SJSA1 (cell line): Measurements from ENCODE around the gene DTX4. TPM values are rescaled to one million over a fixed set of nuclear protein-coding genes. Genes with fewer than 3 reads are reported as not detected.
A peak's percentile ranks its signal among the peaks of the same experiment; 100 is the strongest.

Experiments used
- DNase-seq, 2 experiments: peaks; one replicate each; pipeline ENCODE4 v3.0.0-alpha.2; 2015 to 2020; ENCODE audit warnings: low spot score in 2 of 2, low read depth in 1 of 2
- H3K27ac ChIP-seq: fragments of 250-450 bp; sonication (Bioruptor Pico); 2 replicates; pipeline ENCODE4 v1.5.1; 2020; ENCODE audit warnings: mild to moderate bottlenecking, moderate library complexity
- H3K27me3 ChIP-seq: fragments of 250-450 bp; sonication (Bioruptor Pico); replicated peaks from 2 replicates; pipeline ENCODE4 v1.5.1; 2020; ENCODE audit warnings: mild to moderate bottlenecking, moderate library complexity
- H3K36me3 ChIP-seq: fragments of 250-450 bp; sonication (Bioruptor Pico); 2 replicates; pipeline ENCODE4 v1.5.1; 2020; ENCODE audit warnings: mild to moderate bottlenecking
- H3K4me1 ChIP-seq: fragments of 250-450 bp; sonication (Bioruptor Pico); replicated peaks from 2 replicates; pipeline ENCODE4 v1.6.1; 2021; ENCODE audit warnings: mild to moderate bottlenecking
- H3K4me3 ChIP-seq: fragments of 250-450 bp; sonication (Bioruptor Pico); 2 replicates; pipeline ENCODE4 v1.5.1; 2020; ENCODE audit warnings: mild to moderate bottlenecking
- H3K9me3 ChIP-seq: fragments of 250-450 bp; sonication (Bioruptor Pico); replicated peaks from 2 replicates; pipeline ENCODE4 v1.5.1; 2020; ENCODE audit warnings: mild to moderate bottlenecking
- total RNA-seq: library from RNA; depleted of rRNA; stranded (reverse); fragments of >200 nt; shearing (Covaris generic); gene quantifications from 2 replicates; pipeline ENCODE4 v1.2.3, GENCODE V29; 2014; rRNA removed

Gene DTX4
- total RNA-seq, 1 experiment from 2014 or later = 7.6 TPM

DNA sequence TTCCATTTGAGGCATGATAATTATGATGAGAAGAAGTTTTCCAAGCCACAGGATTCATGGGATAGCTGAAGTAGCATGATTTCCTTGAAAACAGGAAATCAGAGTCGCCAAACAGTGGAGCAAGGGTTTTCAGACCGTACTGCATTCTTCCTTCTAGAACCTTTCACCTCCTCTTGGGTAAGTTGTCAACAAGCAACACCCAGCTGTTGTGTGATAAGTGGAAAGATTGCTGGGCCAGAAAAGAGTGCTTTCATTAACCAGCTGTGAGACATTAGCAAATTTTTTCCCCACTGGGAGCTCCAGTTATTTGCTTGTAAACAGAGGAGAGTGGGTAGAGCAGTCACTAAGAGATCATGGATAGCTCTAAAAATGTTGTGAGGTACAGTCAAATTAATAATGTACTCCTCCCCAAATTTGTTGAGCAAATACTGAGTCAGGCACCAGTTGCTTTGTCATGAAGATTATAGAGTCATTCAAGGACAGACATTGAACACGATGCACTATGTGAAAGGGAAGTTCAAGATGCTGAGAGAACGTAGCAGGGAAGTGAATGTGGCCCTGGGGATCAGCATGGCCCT lies 52.5 kb downstream of the DTX4 start:
- no peak overlapping the region for H3K27ac ChIP-seq
- no peak for DNase-seq
- H3K4me1 ChIP-seq = peaks cover 36% of the 10 kb centered on the region

GRCh38 chr11:59225017-59225416 lies 53.1 kb downstream of the DTX4 start:
- no peak for DNase-seq
- Histone ChIP-seq H3K27ac (no peak overlapping the region), H3K27me3 (no peaks in the 10 kb centered on the region), H3K36me3 (no peaks in the 10 kb centered on the region), H3K4me3 (no peak overlapping the region), H3K4me1 (peaks cover 36% of the 10 kb centered on the region), H3K9me3 (no peaks in the 10 kb centered on the region)

More for the DNA sequence above, 52.5 kb downstream of the DTX4 start:
- no peaks in the 10 kb centered on the region for H3K9me3 ChIP-seq
- no peaks in the 10 kb centered on the region for H3K27me3 ChIP-seq
- no peak overlapping the region for H3K4me3 ChIP-seq
- no peaks in the 10 kb centered on the region for H3K36me3 ChIP-seq

DNA sequence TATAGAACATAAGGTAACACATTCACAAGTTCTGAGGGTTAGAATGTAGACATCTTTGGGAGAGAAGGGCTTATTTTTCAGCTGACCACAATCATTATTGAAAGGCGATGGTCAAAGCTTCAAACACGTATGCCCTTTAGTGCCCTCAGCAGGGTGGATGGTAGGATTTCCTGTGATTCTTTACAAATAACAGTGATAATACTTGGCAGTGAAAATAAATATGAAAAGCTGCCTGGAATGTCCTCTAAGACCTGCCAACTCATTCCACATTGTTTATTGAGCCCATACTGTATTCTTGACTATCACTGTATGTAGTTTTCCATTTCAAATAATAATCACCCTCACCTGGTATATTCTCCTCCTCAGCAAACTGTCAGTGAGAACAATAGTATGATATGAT lies 54.5 kb downstream of the DTX4 start:
- H3K4me1 ChIP-seq = peaks cover 27% of the 10 kb centered on the region
- no peaks in the 10 kb centered on the region for H3K36me3 ChIP-seq
- no peaks in the 10 kb centered on the region for H3K9me3 ChIP-seq
- DNase-seq = no peak
- no peaks in the 10 kb centered on the region for H3K27me3 ChIP-seq
- no peak overlapping the region for H3K4me3 ChIP-seq
- H3K27ac ChIP-seq = no peak overlapping the region

GRCh38 chr11:59240322-59240721 lies 68.4 kb downstream of the DTX4 start:
- peaks cover 17% of the 10 kb centered on the region for H3K4me1 ChIP-seq
- H3K36me3 ChIP-seq = no peaks in the 10 kb centered on the region
- no peak for DNase-seq
- no peaks in the 10 kb centered on the region for H3K27me3 ChIP-seq
- H3K4me3 ChIP-seq = no peak overlapping the region
- H3K27ac ChIP-seq = no peak overlapping the region
- H3K9me3 ChIP-seq = no peaks in the 10 kb centered on the region

DNA sequence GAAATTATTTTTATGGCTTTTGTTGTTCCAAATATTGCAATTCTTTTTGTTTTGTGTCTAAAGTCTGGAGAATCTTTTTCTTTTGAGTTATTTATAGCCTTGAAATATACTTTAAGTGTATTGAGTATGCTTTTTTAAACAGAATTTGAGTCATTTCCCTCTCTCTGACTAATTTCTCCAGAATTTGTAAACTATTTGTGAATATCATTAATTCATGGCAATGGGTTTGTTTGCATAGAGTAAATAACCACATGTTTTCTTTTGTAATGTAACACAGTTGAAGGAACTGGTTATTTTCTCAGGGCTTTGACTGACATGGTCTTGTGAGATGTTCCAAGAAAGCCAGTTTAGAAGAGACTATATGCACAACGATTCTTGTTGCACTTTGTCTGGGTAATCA lies 71.7 kb downstream of the DTX4 start:
- H3K27ac ChIP-seq = peak overlapping the region; percentile 50

GRCh38 chr11:59247531-59248227 lies 75.7 kb downstream of the DTX4 start:
- H3K36me3 ChIP-seq = no peaks in the 10 kb centered on the region
- no peaks in the 10 kb centered on the region for H3K9me3 ChIP-seq
- no peak overlapping the region for H3K27ac ChIP-seq
- DNase-seq = peak; percentile 65 to 70
- H3K4me1 ChIP-seq = peaks cover 42% of the 10 kb centered on the region
- H3K4me3 ChIP-seq = no peak overlapping the region
- H3K27me3 ChIP-seq = no peaks in the 10 kb centered on the region

More for the DNA sequence above, 71.7 kb downstream of the DTX4 start:
- Histone ChIP-seq H3K4me3 (no peak overlapping the region), H3K36me3 (no peaks in the 10 kb centered on the region), H3K4me1 (peaks cover 36% of the 10 kb centered on the region), H3K27me3 (no peaks in the 10 kb centered on the region), H3K9me3 (no peaks in the 10 kb centered on the region)
- DNase-seq = peak in 1 of 2 experiments; percentile 54

DNA sequence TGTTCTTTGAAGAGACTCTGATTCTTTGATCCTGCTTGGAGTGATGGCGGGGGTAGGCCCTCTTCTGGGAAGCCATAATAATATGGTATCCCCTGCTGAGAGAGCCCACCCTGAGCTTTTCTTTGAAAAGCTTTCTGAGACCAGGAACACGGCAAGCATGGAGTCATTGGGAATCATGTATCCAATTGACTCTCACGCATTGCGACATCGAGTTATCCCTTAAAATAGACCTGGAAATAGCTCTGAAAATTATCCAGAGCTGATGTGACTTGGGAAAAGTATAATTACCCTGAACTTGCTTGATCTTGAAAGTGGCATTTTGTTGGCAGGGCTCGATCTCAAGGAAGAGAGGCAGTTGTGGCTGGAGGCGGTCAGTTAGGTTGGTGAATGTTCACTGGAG lies 77.6 kb downstream of the DTX4 start:
- no peaks in the 10 kb centered on the region for H3K36me3 ChIP-seq
- DNase-seq = no peak

GRCh38 chr11:59253001-59253400 lies 81.1 kb downstream of the DTX4 start:
- Histone ChIP-seq H3K4me1 (peaks cover 13% of the 10 kb centered on the region), H3K27me3 (no peaks in the 10 kb centered on the region)

More for the DNA sequence above, 77.6 kb downstream of the DTX4 start:
- no peak overlapping the region for H3K4me3 ChIP-seq
- H3K27me3 ChIP-seq = no peaks in the 10 kb centered on the region
- H3K9me3 ChIP-seq = no peaks in the 10 kb centered on the region
- no peak overlapping the region for H3K27ac ChIP-seq
- peaks cover 27% of the 10 kb centered on the region for H3K4me1 ChIP-seq

DNA sequence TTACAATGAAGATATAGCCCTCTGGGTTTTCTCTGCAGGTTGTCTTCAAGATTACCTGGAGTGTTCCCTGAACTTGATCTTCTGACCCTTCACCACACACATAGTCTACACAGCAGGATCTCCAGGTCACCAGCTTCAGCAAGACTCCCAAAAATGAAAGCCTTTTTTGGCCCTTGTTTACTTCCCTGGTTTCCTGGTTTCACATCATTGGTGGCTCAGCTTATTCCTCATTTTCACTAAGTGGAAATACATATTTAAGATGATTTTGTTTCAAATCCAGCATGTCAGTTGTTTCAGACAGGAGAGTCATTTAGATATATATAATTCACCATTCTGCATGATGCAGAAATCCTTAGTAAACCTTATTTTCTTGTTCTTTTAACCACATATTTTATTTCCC lies 82.4 kb downstream of the DTX4 start:
- no peaks in the 10 kb centered on the region for H3K36me3 ChIP-seq
- no peaks in the 10 kb centered on the region for H3K9me3 ChIP-seq
- H3K4me1 ChIP-seq = no peaks in the 10 kb centered on the region; the same call in 1 of the 2 replicates
- H3K4me3 ChIP-seq = no peak overlapping the region
- no peak overlapping the region for H3K27ac ChIP-seq
- no peak for DNase-seq
- no peaks in the 10 kb centered on the region for H3K27me3 ChIP-seq

More at GRCh38 chr11:59253001-59253400, 81.1 kb downstream of the DTX4 start:
- no peaks in the 10 kb centered on the region for H3K9me3 ChIP-seq
- no peaks in the 10 kb centered on the region for H3K36me3 ChIP-seq
- no peak overlapping the region for H3K4me3 ChIP-seq
- H3K27ac ChIP-seq = no peak overlapping the region
- no peak for DNase-seq

DNA sequence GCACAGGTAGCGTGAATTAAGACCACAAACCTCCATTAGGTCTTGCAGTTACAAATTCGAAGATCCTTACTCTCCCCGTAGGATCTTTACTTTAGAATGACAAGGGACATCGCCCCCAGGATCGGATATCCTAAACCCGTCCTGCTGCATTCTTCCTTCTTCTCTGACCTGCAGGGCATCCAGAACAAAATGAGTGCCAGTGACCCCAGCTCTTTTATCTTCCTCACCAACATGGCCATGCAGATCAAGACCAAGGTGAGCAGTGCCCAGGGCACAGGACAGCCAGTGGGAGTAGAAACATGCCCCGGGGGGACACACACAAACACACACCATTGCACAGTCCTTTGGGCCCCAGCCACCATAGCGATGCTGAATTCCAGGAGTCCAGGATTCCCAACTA lies 83.3 kb downstream of the DTX4 start:
- no peak for DNase-seq
- no peaks in the 10 kb centered on the region for H3K36me3 ChIP-seq

More for the DNA sequence above, 83.3 kb downstream of the DTX4 start:
- Histone ChIP-seq H3K27ac (no peak overlapping the region), H3K4me3 (no peak overlapping the region), H3K4me1 (no peaks in the 10 kb centered on the region), H3K9me3 (no peaks in the 10 kb centered on the region), H3K27me3 (no peaks in the 10 kb centered on the region)

Other genes with a start within 250 kb of the DTX4 start
- gene GLYATL1, start 232.6 kb upstream of the DTX4 start, total RNA-seq = 0.09 and 0.39 TPM in 2 replicates
- not detected in 2 replicates for gene GLYATL1B, start 85.8 kb upstream of the DTX4 start, total RNA-seq
- gene FAM111B, start 64.9 kb upstream of the DTX4 start, total RNA-seq = 59.0 and 69.5 TPM in 2 replicates
- 70.0 and 108 TPM in 2 replicates for gene FAM111A, start 29.3 kb upstream of the DTX4 start, total RNA-seq
- not detected in 2 replicates for gene MPEG1, start 40.8 kb downstream of the DTX4 start, total RNA-seq
- not detected in 2 replicates for gene OR5AN1, start 186.8 kb downstream of the DTX4 start, total RNA-seq